GM18499 (cell line): ENCODE results near the gene ACAP2.

ENCODE experiments used
- ATAC-seq: cut with Tn5 transposase; IDR thresholded peaks from one replicate; pipeline ENCODE4 v1.9.1; 2021; ENCODE audit warnings: moderate number of reproducible peaks; ENCODE audit not compliant: insufficient read depth, unreplicated experiment

Gene ACAP2

DNA sequence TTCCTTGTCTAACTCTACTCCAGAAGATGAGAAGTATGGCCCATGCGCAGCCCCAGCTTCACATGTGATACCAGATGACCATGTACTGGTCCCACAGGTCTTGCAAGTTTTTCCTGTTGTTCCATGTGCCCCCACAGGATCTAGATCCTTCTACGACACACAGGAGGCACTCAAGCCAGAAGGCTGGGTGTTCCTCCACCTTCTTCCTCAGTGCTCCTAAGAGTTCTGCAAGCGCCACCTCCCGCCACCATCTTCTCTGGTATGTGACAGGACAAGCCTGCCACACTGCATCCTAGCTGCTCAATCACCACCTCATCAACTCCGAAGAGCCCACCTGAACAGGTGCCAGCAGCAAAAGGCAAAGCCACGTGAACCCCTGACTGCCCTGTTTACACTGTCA lies 214.9 kb downstream of the ACAP2 start:
- no peak for ATAC-seq

DNA sequence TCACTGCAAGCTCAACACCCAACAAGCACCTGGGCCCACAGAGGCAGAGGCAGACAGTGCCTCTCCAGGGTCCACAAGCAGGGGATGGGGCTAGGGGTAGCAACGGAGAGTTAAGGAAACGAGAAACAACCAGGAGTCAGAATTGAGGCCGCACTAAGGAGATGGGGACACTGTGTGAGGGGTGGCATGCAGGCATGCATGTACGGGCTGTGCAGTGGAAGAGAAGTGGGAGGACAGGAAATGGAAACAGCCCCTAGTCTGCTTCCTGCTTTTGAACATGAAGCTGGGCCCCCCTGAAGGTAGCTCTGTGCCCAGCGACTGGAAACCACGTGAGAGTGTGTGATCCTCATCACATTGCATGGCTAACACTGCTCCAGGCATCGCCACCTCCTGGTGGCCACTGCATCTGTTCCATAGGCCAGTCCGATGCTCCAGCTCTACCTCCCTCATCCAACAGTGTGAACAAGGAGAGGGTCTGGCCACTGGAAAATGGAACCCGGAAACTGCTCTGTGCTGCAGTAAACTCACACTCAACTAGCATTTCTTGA lies 215.8 kb downstream of the ACAP2 start:
- ATAC-seq, result no peak

DNA sequence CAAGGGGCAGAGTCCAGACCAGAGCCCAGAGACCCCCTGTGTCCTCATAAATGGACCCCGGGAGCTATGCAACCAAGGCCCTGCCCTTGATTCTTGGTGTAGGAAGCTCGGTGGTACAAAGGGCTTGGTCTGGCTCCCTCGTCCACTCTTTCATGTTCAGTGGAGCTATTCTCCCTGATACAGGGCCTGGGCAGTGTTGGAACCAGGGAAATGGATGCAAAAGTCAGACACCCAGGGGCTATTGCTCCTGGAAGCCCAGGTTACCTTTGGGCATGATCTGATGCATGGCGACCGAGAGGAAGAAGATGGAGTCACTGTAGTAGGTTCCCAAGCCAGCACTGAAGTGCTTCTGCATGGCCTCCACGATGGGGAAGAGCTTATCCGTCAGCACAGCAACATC lies 216.4 kb downstream of the ACAP2 start:
- no peak for ATAC-seq

DNA sequence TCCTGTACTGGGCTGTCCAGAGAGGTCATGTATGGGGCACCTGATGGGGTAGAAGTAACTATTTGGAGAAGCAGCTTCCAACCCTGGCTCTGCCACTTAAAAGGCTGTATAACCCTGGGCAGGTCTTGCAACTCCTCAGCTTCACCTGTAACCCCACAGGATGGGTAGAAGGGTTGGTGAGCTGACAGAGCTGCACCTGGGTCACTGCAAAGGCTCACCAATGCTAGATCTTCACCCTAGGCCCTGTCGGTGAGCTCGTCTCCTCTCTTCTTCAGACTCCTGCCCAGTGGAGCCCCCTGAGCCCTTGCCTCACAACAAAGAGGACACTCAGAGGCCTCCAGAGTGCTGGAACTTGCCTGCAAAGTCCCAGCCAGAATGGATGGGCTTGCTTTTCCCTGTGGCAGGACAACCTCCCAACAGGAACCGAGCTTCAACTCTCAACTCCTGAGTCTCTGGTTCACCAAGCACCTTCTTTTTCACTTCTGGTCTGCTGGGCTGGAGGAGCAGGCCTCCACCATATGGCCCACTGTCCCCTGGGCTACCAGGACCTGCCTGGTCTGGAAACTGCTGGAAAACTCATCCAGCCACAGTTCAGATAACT lies 217.7 kb downstream of the ACAP2 start:
- no peak for ATAC-seq
